AG08396 (cell line): ENCODE data around the gene TMEM217.
"Not testable (repeated sequence)": the region's sequence is repeated elsewhere in the genome, so short reads cannot be mapped to it uniquely, and the experiment has no call there.

Source experiments
- DNase-seq: peaks from one replicate; pipeline ENCODE4 v3.0.0; 2012; ENCODE audit warnings: low spot score, mixed read lengths

Gene TMEM217

GRCh38 chr6:37182736-37183590 lies 75.0 kb downstream of the TMEM217 start:
- no peak for DNase-seq

- not testable (repeated sequence) for DNase-seq
Observed at GRCh38 chr6:37180610-37181009, 77.3 kb downstream of the TMEM217 start.

- DNase-seq, result no peak
Observed at GRCh38 chr6:37180075-37180474, 77.9 kb downstream of the TMEM217 start.

- DNase-seq, result no peak
Observed at GRCh38 chr6:37177935-37178517, 79.9 kb downstream of the TMEM217 start.

GRCh38 chr6:37177077-37177934 lies 80.6 kb downstream of the TMEM217 start:
- DNase-seq, result no peak

GRCh38 chr6:37176268-37177076 lies 81.5 kb downstream of the TMEM217 start:
- no peak for DNase-seq

GRCh38 chr6:37175332-37176267 lies 82.3 kb downstream of the TMEM217 start:
- DNase-seq, result no peak

GRCh38 chr6:37174515-37175331 lies 83.2 kb downstream of the TMEM217 start:
- no peak for DNase-seq

- no peak for DNase-seq
Observed at GRCh38 chr6:37174196-37174514, 83.8 kb downstream of the TMEM217 start.

- DNase-seq, result no peak
Observed at GRCh38 chr6:37173493-37174195, 84.3 kb downstream of the TMEM217 start.

- no peak for DNase-seq
Observed at GRCh38 chr6:37172912-37173492, 84.9 kb downstream of the TMEM217 start.

GRCh38 chr6:37171970-37172812 lies 85.8 kb downstream of the TMEM217 start:
- DNase-seq, result peak; percentile 86

GRCh38 chr6:37171201-37171969 lies 86.6 kb downstream of the TMEM217 start:
- DNase-seq, result peak; percentile 42

GRCh38 chr6:37170273-37171200 lies 87.4 kb downstream of the TMEM217 start:
- peak; percentile 57 for DNase-seq

- DNase-seq, result peak; percentile 99
Observed at GRCh38 chr6:37169496-37170272, 88.3 kb downstream of the TMEM217 start, which contains the start of gene PIM1. PIM1 (plus strand) TSS chr6:37170152; CDS start chr6:37170576, 424 bp downstream.
